Nephron (organoid): ENCODE measurements around the gene KIF1A.

Experiments
- H3K27ac Mint-ChIP-seq, 3 experiments: 2 replicates each; pipeline ENCODE4 v1.8.0; 2020; ENCODE audit warnings: mixed read lengths in 3 of 3, mild to moderate bottlenecking in 2 of 3, moderate library complexity in 1 of 3
- H3K27me3 Mint-ChIP-seq: 2 replicates; pipeline ENCODE4 v1.8.0; 2021; ENCODE audit warnings: low read depth, mild to moderate bottlenecking, moderate library complexity, mixed read lengths
- H3K36me3 Mint-ChIP-seq: 2 replicates; pipeline ENCODE4 v1.8.0; 2020; ENCODE audit warnings: low read depth, mixed read lengths
- H3K4me1 Mint-ChIP-seq: 2 replicates; pipeline ENCODE4 v1.8.0; 2020; ENCODE audit warnings: mixed read lengths
- H3K4me3 Mint-ChIP-seq, 3 experiments: 2 replicates each; pipeline ENCODE4 v1.8.0; 2020; ENCODE audit warnings: mild to moderate bottlenecking in 3 of 3, mixed read lengths in 3 of 3, moderate library complexity in 2 of 3
- H3K9me3 Mint-ChIP-seq: 2 replicates; pipeline ENCODE4 v1.8.0; 2020; ENCODE audit warnings: mixed read lengths
- CTCF ChIP-seq, 3 experiments: fragments of 200-600 bp; sonication (generic); IDR thresholded peaks; one replicate each; pipeline ENCODE4 v1.5.0; 2021; ENCODE audit warnings: antibody characterized with exemption in 3 of 3; ENCODE audit not compliant: unreplicated experiment in 3 of 3

KIF1A gene

GRCh38 chr2:240760121-240760520 is 59.9 kb downstream of the KIF1A start:
- H3K27me3 Mint-ChIP-seq = peaks cover 3% of the 10 kb centered on the region
- peaks cover 9% of the 10 kb centered on the region for H3K4me1 Mint-ChIP-seq
- H3K4me3 Mint-ChIP-seq = no peak overlapping the region
- H3K9me3 Mint-ChIP-seq = no peaks in the 10 kb centered on the region
- H3K36me3 Mint-ChIP-seq = no peaks in the 10 kb centered on the region
- H3K27ac Mint-ChIP-seq = peak overlapping the region in 1 of 3 experiments; percentile 28
- no peak for TF ChIP-seq CTCF (IDR thresholded peaks at IDR 0.05; ENCODE audit: unreplicated experiment in 3 of 3)

DNA sequence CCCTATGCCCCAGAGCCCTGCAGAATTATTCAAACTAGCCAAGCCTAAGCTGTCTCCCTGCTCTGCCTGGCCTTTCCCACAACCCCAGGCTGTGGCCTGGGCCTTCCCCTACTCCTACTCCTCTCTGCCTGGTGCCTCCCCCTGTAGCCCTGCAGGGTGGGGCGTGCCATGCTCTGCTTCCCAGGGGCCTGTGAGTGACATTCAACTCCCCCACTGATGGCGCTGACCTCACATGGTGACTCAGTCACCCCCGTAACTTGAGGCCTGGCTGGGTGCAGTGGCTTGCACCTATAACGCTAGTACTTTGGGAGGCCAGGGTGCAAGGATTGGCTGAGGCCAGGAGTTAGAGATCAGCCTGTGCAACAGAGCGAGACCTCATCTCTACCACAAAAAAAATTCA is 60.6 kb downstream of the KIF1A start:
- peaks cover 9% of the 10 kb centered on the region for H3K4me1 Mint-ChIP-seq
- TF ChIP-seq CTCF (IDR thresholded peaks at IDR 0.05; ENCODE audit: unreplicated experiment in 3 of 3) = no peak
- peak overlapping the region in 1 of 3 experiments; percentile 51 for H3K27ac Mint-ChIP-seq
- H3K36me3 Mint-ChIP-seq = no peaks in the 10 kb centered on the region
- no peaks in the 10 kb centered on the region for H3K9me3 Mint-ChIP-seq
- H3K27me3 Mint-ChIP-seq = peaks cover 3% of the 10 kb centered on the region
- no peak overlapping the region for H3K4me3 Mint-ChIP-seq

- TF ChIP-seq CTCF (IDR thresholded peaks at IDR 0.05; ENCODE audit: unreplicated experiment in 3 of 3) = no peak
- Mint-ChIP-seq H3K27me3 (peaks cover 3% of the 10 kb centered on the region), H3K4me3 (no peak overlapping the region), H3K4me1 (peaks cover 9% of the 10 kb centered on the region), H3K9me3 (no peaks in the 10 kb centered on the region), H3K36me3 (no peaks in the 10 kb centered on the region), H3K27ac (peak overlapping the region in 1 of 3 experiments; percentile 62)
Observed at GRCh38 chr2:240757086-240757614, 62.9 kb downstream of the KIF1A start.

DNA sequence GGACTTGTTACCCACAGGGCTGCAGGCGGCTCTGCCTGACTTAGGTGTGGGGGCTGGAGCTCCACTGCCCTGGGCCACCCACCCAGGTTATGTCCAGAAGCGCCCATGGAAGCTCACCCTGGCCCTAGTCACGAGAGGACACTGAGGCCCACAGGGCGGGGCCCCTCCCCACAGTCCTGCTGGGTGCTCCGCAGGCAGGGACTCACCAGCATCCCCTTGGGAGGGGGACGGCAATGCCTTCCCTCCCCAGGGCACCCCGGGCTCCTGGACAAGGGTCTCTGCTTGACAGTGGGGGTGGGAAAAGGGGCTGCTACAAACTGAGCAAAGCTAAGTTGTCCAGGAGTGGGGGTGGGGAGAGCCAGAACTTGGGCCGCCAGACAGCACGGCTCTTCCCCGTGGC is 67.8 kb downstream of the KIF1A start:
- no peak overlapping the region for H3K4me3 Mint-ChIP-seq
- TF ChIP-seq CTCF (IDR thresholded peaks at IDR 0.05; ENCODE audit: unreplicated experiment in 3 of 3) = no peak
- no peak overlapping the region for H3K27ac Mint-ChIP-seq
- H3K9me3 Mint-ChIP-seq = no peaks in the 10 kb centered on the region
- H3K4me1 Mint-ChIP-seq = no peaks in the 10 kb centered on the region
- H3K36me3 Mint-ChIP-seq = no peaks in the 10 kb centered on the region
- H3K27me3 Mint-ChIP-seq = peaks cover under 1% of the 10 kb centered on the region

GRCh38 chr2:240750409-240750808 is 69.6 kb downstream of the KIF1A start:
- TF ChIP-seq CTCF (IDR thresholded peaks at IDR 0.05; ENCODE audit: unreplicated experiment in 3 of 3) = no peak

GRCh38 chr2:240749516-240749915 is 70.5 kb downstream of the KIF1A start:
- Mint-ChIP-seq H3K9me3 (no peaks in the 10 kb centered on the region), H3K4me3 (no peak overlapping the region), H3K27me3 (no peaks in the 10 kb centered on the region), H3K4me1 (no peaks in the 10 kb centered on the region), H3K36me3 (no peaks in the 10 kb centered on the region), H3K27ac (no peak overlapping the region)
- no peak for TF ChIP-seq CTCF (IDR thresholded peaks at IDR 0.05; ENCODE audit: unreplicated experiment in 3 of 3)

More at GRCh38 chr2:240750409-240750808, 69.6 kb downstream of the KIF1A start:
- Mint-ChIP-seq H3K27ac (no peak overlapping the region), H3K4me3 (no peak overlapping the region), H3K36me3 (no peaks in the 10 kb centered on the region), H3K27me3 (no peaks in the 10 kb centered on the region), H3K9me3 (no peaks in the 10 kb centered on the region), H3K4me1 (no peaks in the 10 kb centered on the region)
